ENCODE results near the gene GPR33. TPM values are rescaled to one million over a fixed set of nuclear protein-coding genes. Genes with fewer than 3 reads are reported as not detected.
A peak's percentile ranks its signal among the peaks of the same experiment; 100 is the strongest.

Gene GPR33
- total and polyA plus RNA-seq, 10 of the 15 experiments (the other 5 are each of a cell fraction or from before 2014, with no cell fraction given), result not detected

- TF ChIP-seq MLLT1 (IDR thresholded peaks at IDR 0.05) (no peak), KLF5 (IDR thresholded peaks at IDR 0.05; ENCODE audit: partially characterized antibody) (peak; percentile 22), STAT1 (conservative IDR thresholded peaks at IDR 0.05) (0 out of 2 replicates have a peak, but pooled peaks have one; percentile 34), SMAD5 (IDR thresholded peaks at IDR 0.05; ENCODE audit: low read depth) (peak; percentile 56; the same call in 1 of the 2 replicates), BHLHE40 (IDR thresholded peaks at IDR 0.05; ENCODE audit: borderline replicate concordance in 1 of 2, low read depth in 2 of 2, low read length in 1 of 2) (peak; percentile 21 to 34; a peak in 2 of 4 replicates), ZNF24 (IDR thresholded peaks at IDR 0.05) (no peak), TCF7 (IDR thresholded peaks at IDR 0.05; ENCODE audit: borderline replicate concordance) (no peak; the same call in 1 of the 2 replicates), IKZF2 (IDR thresholded peaks at IDR 0.05) (peak in 1 of 2 experiments; percentile 14; a peak in 1 of 4 replicates), JUND (IDR thresholded peaks at IDR 0.05; ENCODE audit: low read depth, low read length) (no peak), KDM1A (IDR thresholded peaks at IDR 0.05; ENCODE audit: borderline replicate concordance) (no peak), KAT2A (conservative IDR thresholded peaks at IDR 0.05; ENCODE audit: control insufficient read depth, low read depth, low read length) (no peak), HSF1 (IDR thresholded peaks at IDR 0.05; ENCODE audit: low read depth, low read length) (no peak), RCOR1 (conservative IDR thresholded peaks at IDR 0.05; ENCODE audit: low read depth, low read length) (no peak), ATF2 (IDR thresholded peaks at IDR 0.05; ENCODE audit: low read length) (no peak), TAF1 (IDR thresholded peaks at IDR 0.05; ENCODE audit: borderline replicate concordance, low read depth, low read length) (peak; percentile 53; the same call in 1 of the 2 replicates), SRF (IDR thresholded peaks at IDR 0.05; ENCODE audit: low read depth in 2 of 2, low read length in 2 of 2) (no peak), ZBTB11 (CRISPR knock-in tag; IDR thresholded peaks at IDR 0.05) (no peak), CHD2 (IDR thresholded peaks at IDR 0.05; ENCODE audit: borderline replicate concordance, low read depth, low read length) (peak; percentile 58; the same call in 1 of the 2 replicates), MYB (IDR thresholded peaks at IDR 0.05; ENCODE audit: borderline replicate concordance, low read depth, low read length) (no peak), SIX5 (IDR thresholded peaks at IDR 0.05; ENCODE audit: low read depth, low read length, severe bottlenecking) (no peak), CHD1 (IDR thresholded peaks at IDR 0.05; ENCODE audit: low read depth, low read length) (no peak; the same call in 1 of the 2 replicates), MEF2B (IDR thresholded peaks at IDR 0.05; ENCODE audit: partially characterized antibody, poor library complexity, severe bottlenecking) (no peak), POLR2A (IDR thresholded peaks at IDR 0.05; ENCODE audit: low read depth, low read length) (peak; percentile 95)
Measured at GRCh38 chr14:31456841-31457664, 30.8 kb downstream of the GPR33 start, which contains the start of gene DTD2 (continued).

Measured in GM12878 (cell line).